ENCODE data around the gene PLCB1.

- TF ChIP-seq CTCF (IDR thresholded peaks at IDR 0.05; ENCODE audit: low read depth, low read length) (no peak), POLR2A (IDR thresholded peaks at IDR 0.05; ENCODE audit: extremely low read depth, insufficient read length) (no peak)
Measured at GRCh38 chr20:8408587-8409307, 276.7 kb downstream of the PLCB1 start.
